ENCODE data around the gene GNAI2.

DNA sequence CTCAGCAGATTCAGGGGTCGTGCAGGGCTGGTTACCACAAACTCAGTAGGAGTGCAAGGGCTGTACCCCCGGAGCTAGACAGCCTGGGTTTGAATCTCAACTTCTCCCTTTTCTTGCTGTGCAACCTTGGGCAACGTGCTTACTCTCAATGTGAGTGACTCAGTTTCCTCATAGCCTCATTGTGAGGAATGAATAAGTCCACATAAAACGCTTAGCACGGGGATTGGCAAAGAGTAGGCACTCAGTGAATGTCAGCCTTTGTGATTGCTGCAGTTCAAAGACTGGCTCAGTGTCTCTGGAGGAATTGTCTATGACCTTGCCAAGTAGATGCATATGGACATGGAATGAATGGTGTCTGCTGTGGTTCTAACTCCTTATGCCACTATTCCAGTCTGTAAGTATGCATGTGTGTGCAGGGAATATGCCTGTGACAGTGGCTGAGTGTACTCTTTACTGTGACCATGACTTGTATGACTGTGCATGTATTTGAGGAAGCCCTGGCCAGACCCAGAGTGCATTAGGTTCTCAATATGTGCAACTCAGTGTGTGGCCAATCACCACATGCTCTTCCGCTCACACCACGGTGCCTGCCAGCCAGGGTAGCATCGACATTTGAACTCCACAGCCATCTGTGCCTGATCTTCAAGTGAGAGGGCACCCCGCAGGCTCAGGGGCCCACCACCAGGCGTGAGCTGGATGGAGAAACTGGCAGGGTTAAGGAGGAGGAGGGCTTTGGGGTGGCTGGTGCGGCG is 64.1 kb downstream of the GNAI2 start:
- TF ChIP-seq POLR2A (IDR thresholded peaks at IDR 0.05) (no peak), CTCF (IDR thresholded peaks at IDR 0.05) (no peak)
